Aorta (tissue), 4 donors: ENCODE measurements around the gene NOTCH4. TPM values are rescaled to one million over a fixed set of nuclear protein-coding genes. Genes with fewer than 3 reads are reported as not detected.

Source experiments
- microRNA-seq, 2 donors: library from miRNA; unstranded; fragments of <30 nt; microRNA quantifications; one replicate each; pipeline ENCODE4 v1.2.0, GENCODE V29; 2020
- polyA plus RNA-seq, 2 donors: library from polyadenylated mRNA; stranded (reverse); fragments of 200-250 nt; gene quantifications; one replicate each; pipeline ENCODE4 v1.2.3, GENCODE V29; 2013
- total RNA-seq, 2 donors: library from RNA; stranded (reverse); fragmentation: NEBNext Ultra II Directional; extraction: Animal tissue kit (Norgen Biotek cat#: 25700); gene quantifications; one replicate each; pipeline ENCODE4 v1.2.1, GENCODE V29; 2021
- donor health status: healthy with polysubstance abuse.
- donor health status: Bipolar disorder and iron deficiency.
- donor health status: DM: no; HTN: no; CAD: no.
- donor health status: DM: yes; HTN: yes; CAD: no.

The NOTCH4 gene
- total and polyA plus RNA-seq, 4 donors = 4.0 to 64.4 (median 21.3) TPM

Small RNAs within 50 kb of the gene (microRNA-seq; reads per million reads assigned to microRNA genes)
- gene MIR6721 (0.60 to 0.99 reads per million in 2 donors), gene MIR6833 (0 to 2.0 reads per million in 2 donors)

Other genes starting within 250 kb of the NOTCH4 start
- 100 to 1,000 TPM; 146 to 258 TPM for gene C4A, start 242.0 kb downstream of the NOTCH4 start, total RNA-seq
- 10 to 100 TPM in 1 of 2 donors, 1 to 10 TPM in 1; 7.4 to 43.6 TPM for gene C4A, start 242.0 kb downstream of the NOTCH4 start, polyA plus RNA-seq
- gene C4B, start 209.3 kb downstream of the NOTCH4 start, total RNA-seq = 100 to 1,000 TPM; 149 to 225 TPM
- gene C4B, start 209.3 kb downstream of the NOTCH4 start, polyA plus RNA-seq = 10 to 100 TPM; 10.8 to 49.3 TPM
- gene CYP21A2, start 185.7 kb downstream of the NOTCH4 start, total RNA-seq = 1 to 10 TPM; 2.2 to 2.3 TPM
- gene CYP21A2, start 185.7 kb downstream of the NOTCH4 start, polyA plus RNA-seq = 1 to 10 TPM in 1 of 2 donors, not detected in 1; 3.6 TPM
- 100 to 1,000 TPM; 146 to 441 TPM for gene TNXB, start 114.7 kb downstream of the NOTCH4 start, total RNA-seq
- gene TNXB, start 114.7 kb downstream of the NOTCH4 start, polyA plus RNA-seq = 10 to 100 TPM; 11.1 to 86.1 TPM
- 10 to 100 TPM; 56.2 to 90.9 TPM for gene ATF6B, start 95.8 kb downstream of the NOTCH4 start, total RNA-seq
- 10 to 100 TPM; 12.9 to 93.1 TPM for gene ATF6B, start 95.8 kb downstream of the NOTCH4 start, polyA plus RNA-seq
- gene FKBPL, start 93.8 kb downstream of the NOTCH4 start, total RNA-seq = 1 to 10 TPM; 1.9 to 4.7 TPM
- gene FKBPL, start 93.8 kb downstream of the NOTCH4 start, polyA plus RNA-seq = 1 to 10 TPM; 3.4 to 4.8 TPM
- 1 to 10 TPM; 3.6 to 7.0 TPM for gene PRRT1, start 72.1 kb downstream of the NOTCH4 start, total RNA-seq
- gene PRRT1, start 72.1 kb downstream of the NOTCH4 start, polyA plus RNA-seq = 10 to 100 TPM in 1 of 2 donors, 1 to 10 TPM in 1; 4.6 to 12.5 TPM
- 10 to 100 TPM; 26.0 to 37.6 TPM for gene PPT2, start 69.9 kb downstream of the NOTCH4 start, total RNA-seq
- 10 to 100 TPM in 1 of 2 donors, 1 to 10 TPM in 1; 4.3 to 29.7 TPM for gene PPT2, start 69.9 kb downstream of the NOTCH4 start, polyA plus RNA-seq
- 10 to 100 TPM; 20.7 to 38.8 TPM for gene EGFL8, start 59.5 kb downstream of the NOTCH4 start, total RNA-seq
- gene EGFL8, start 59.5 kb downstream of the NOTCH4 start, polyA plus RNA-seq = 100 to 1,000 TPM in 1 of 2 donors, 1 to 10 TPM in 1; 3.9 to 138 TPM
- 10 to 100 TPM; 36.2 to 41.7 TPM for gene AGPAT1, start 48.0 kb downstream of the NOTCH4 start, total RNA-seq
- gene AGPAT1, start 48.0 kb downstream of the NOTCH4 start, polyA plus RNA-seq = 10 to 100 TPM; 42.9 to 54.8 TPM
- gene RNF5, start 45.7 kb downstream of the NOTCH4 start, total RNA-seq = 10 to 100 TPM; 35.0 to 44.5 TPM
- gene RNF5, start 45.7 kb downstream of the NOTCH4 start, polyA plus RNA-seq = 100 to 1,000 TPM in 1 of 2 donors, 10 to 100 TPM in 1; 64.1 to 109 TPM
- gene AGER, start 39.8 kb downstream of the NOTCH4 start, total RNA-seq = 10 to 100 TPM in 1 of 2 donors, 1 to 10 TPM in 1; 6.4 to 12.7 TPM
- gene AGER, start 39.8 kb downstream of the NOTCH4 start, polyA plus RNA-seq = 10 to 100 TPM in 1 of 2 donors, 1 to 10 TPM in 1; 1.4 to 16.5 TPM
- gene PBX2, start 33.9 kb downstream of the NOTCH4 start, total RNA-seq = 10 to 100 TPM; 66.0 to 91.2 TPM
- 10 to 100 TPM; 11.5 to 64.0 TPM for gene PBX2, start 33.9 kb downstream of the NOTCH4 start, polyA plus RNA-seq
- gene GPSM3, start 31.4 kb downstream of the NOTCH4 start, total RNA-seq = 10 to 100 TPM; 20.1 to 26.2 TPM
- gene GPSM3, start 31.4 kb downstream of the NOTCH4 start, polyA plus RNA-seq = 10 to 100 TPM in 1 of 2 donors, 1 to 10 TPM in 1; 5.4 to 31.1 TPM
- gene TSBP1, start 147.8 kb upstream of the NOTCH4 start, total RNA-seq = not detected
- gene TSBP1, start 147.8 kb upstream of the NOTCH4 start, polyA plus RNA-seq = not detected
- gene BTNL2, start 183.1 kb upstream of the NOTCH4 start, total RNA-seq = not detected
- not detected for gene BTNL2, start 183.1 kb upstream of the NOTCH4 start, polyA plus RNA-seq
- gene HLA-DRA, start 215.8 kb upstream of the NOTCH4 start, total RNA-seq = 100 to 1,000 TPM; 274 to 605 TPM
- gene HLA-DRA, start 215.8 kb upstream of the NOTCH4 start, polyA plus RNA-seq = 100 to 1,000 TPM in 1 of 2 donors, 10 to 100 TPM in 1; 64.0 to 382 TPM